Coronary artery (tissue), 2 donors: ENCODE results near the gene BEST1.

Experiments used
- DNase-seq: peaks from one replicate; pipeline ENCODE4 v3.0.0-alpha.2; 2017; ENCODE audit warnings: low spot score
- H3K27ac ChIP-seq, 2 donors: fragments of 200-600 bp; sonication (generic); one replicate each; pipeline ENCODE4 v1.5.1; 2016 to 2019
- H3K4me3 ChIP-seq: fragments of 200-600 bp; sonication (generic); 2 replicates; pipeline ENCODE4 v1.5.1; 2016; ENCODE audit warnings: mild to moderate bottlenecking, moderate library complexity
- CTCF ChIP-seq: fragments of 200-600 bp; sonication (generic); IDR thresholded peaks from one replicate; pipeline ENCODE4 v1.5.1; 2019; ENCODE audit warnings: antibody characterized with exemption

BEST1 gene

GRCh38 chr11:61930933-61931332 lies 19.2 kb upstream of the BEST1 start:
- DNase-seq, result no peak
- no peak for TF ChIP-seq CTCF
- Histone ChIP-seq H3K27ac (no peak overlapping the region), H3K4me3 (no peak overlapping the region)

GRCh38 chr11:61935861-61936260 lies 14.3 kb upstream of the BEST1 start:
- no peak overlapping the region for H3K4me3 ChIP-seq
- TF ChIP-seq CTCF, result no peak

GRCh38 chr11:61940466-61940865 lies 9.7 kb upstream of the BEST1 start:
- no peak for TF ChIP-seq CTCF
- Histone ChIP-seq H3K4me3 (no peak overlapping the region), H3K27ac (no peak overlapping the region)
- DNase-seq, result no peak

More at GRCh38 chr11:61935861-61936260, 14.3 kb upstream of the BEST1 start:
- no peak overlapping the region for H3K27ac ChIP-seq
- no peak for DNase-seq

- H3K27ac ChIP-seq, result no peak overlapping the region
- no peak for DNase-seq
- no peak for TF ChIP-seq CTCF
Measured at GRCh38 chr11:61945191-61945590, 5.0 kb upstream of the BEST1 start.

GRCh38 chr11:61946894-61947293 lies 3.3 kb upstream of the BEST1 start:
- Histone ChIP-seq H3K4me3 (no peak overlapping the region), H3K27ac (peak overlapping the region in 1 of 2 donors; percentile 58)
- TF ChIP-seq CTCF, result no peak
- DNase-seq, result no peak

More at GRCh38 chr11:61945191-61945590, 5.0 kb upstream of the BEST1 start:
- H3K4me3 ChIP-seq, result no peak overlapping the region

- peak; percentile 92 for DNase-seq
- Histone ChIP-seq H3K27ac (peak overlapping the region in 1 of 2 donors; percentile 58), H3K4me3 (no peak overlapping the region)
- TF ChIP-seq CTCF, result peak; percentile 89
Measured at GRCh38 chr11:61947486-61948210, 2.5 kb upstream of the BEST1 start.

- no peak overlapping the region for H3K27ac ChIP-seq
- no peak for DNase-seq
- no peak for TF ChIP-seq CTCF
- no peak overlapping the region for H3K4me3 ChIP-seq
Measured at GRCh38 chr11:61948505-61948904, 1.6 kb upstream of the BEST1 start.
